GM19438 (cell line): Measurements from ENCODE around the gene C11orf86.
"Not testable (repeated sequence)": the region's sequence is repeated elsewhere in the genome, so short reads cannot be mapped to it uniquely, and the experiment has no call there.

ENCODE experiments used
- ATAC-seq: cut with Tn5 transposase; IDR thresholded peaks from one replicate; pipeline ENCODE4 v1.9.1; 2021; ENCODE audit warnings: low read depth; ENCODE audit not compliant: unreplicated experiment

Gene C11orf86, protein sequence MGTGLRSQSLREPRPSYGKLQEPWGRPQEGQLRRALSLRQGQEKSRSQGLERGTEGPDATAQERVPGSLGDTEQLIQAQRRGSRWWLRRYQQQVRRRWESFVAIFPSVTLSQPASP

GRCh38 chr11:66974724-66975404, at the start of gene C11orf86:
TSS of gene C11orf86 (plus strand) at chr11:66975304. CDS start at chr11:66975363, 59 bp downstream.
- no peak for ATAC-seq

DNA sequence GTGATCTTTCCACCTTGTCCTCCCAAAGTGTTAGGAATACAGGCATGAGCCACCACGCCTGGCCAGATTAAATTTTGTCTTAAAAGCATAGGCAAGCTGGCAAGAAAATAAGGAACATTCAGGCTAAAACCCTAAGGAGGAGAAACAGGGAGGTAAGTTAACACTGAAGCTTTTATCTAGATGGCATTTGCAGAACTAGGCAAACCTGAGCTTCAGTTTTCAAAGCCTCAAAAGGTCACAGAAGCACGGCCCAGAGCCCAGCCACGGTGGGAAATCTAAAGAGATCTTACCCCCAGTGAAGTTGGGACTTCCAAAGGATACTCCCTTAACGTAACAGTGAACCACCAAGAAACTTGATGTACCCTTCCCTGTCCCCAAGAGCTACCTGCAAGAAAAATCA, 45.4 kb upstream of the C11orf86 start:
- no peak for ATAC-seq

- no peak for ATAC-seq
These were observed 42.6 kb upstream of the C11orf86 start for GRCh38 chr11:66932543-66932942.

DNA sequence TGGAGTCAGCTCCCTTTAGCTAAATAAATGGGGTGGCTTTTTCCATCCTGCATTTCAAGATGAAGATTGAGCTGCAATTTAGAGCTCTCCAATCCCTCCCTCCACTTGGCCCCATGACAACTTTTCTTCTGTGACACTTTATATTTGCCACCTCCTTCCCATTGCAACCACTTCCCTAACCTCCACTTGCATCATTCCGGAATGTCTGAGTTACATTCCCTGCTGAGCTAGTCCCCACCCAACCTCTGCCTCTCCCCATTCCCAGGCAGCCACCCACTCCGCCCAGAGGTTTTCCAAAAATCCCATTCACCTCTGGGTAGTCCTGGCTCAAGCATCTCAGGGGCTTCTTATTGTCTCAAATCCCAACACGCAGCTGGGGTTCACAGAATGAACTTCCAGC, 41.6 kb upstream of the C11orf86 start:
- ATAC-seq = no peak

GRCh38 chr11:66934950-66935779, 39.9 kb upstream of the C11orf86 start:
- no peak for ATAC-seq

DNA sequence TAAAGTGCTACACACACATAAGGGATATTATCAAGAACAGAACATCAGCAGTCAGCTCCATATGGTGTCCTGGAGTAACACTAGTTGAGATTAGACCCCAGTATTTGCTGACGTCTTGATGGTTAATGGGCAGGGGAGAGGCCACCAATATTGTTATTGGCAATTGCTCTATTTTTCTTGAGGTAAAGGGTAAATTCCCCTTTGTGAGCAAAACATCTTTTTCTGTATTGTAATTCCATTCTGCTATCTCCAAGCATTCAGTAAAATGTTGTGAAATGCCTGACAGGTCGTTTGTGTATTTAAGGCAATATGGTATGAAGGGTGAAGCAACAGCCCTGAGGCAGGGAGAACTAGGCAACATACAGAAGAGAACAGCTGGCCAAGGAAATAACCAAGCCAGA, 38.8 kb upstream of the C11orf86 start:
- no peak for ATAC-seq

DNA sequence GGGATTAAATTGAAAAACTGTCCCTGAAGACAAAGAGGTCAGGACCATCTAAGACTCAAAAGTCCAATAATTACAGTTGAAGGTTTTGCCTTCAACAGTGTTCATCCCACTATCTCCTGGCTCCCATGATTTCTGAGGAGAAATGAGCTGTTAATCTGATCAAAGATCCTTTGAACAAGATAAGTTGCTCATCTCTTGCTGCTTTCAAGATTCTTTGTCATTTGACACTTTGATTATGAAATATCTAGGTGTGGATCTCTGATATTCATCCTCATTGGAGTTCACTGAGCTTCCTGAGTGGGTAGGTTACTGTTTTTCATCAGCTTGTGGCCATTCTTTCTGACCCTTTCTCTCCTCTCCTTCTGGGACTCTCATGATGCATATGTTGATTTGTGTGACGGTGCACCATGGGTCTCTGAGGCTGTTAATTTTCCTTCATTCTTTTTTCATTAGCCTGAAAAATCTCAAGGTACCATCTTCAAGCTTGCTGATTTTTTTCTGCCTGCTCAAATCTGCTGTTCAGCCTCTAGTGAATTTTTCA, 37.8 kb upstream of the C11orf86 start:
- no peak for ATAC-seq

GRCh38 chr11:66938582-66939135, 36.4 kb upstream of the C11orf86 start:
- no peak for ATAC-seq

GRCh38 chr11:66950112-66950535, 25.0 kb upstream of the C11orf86 start:
- ATAC-seq = no peak

DNA sequence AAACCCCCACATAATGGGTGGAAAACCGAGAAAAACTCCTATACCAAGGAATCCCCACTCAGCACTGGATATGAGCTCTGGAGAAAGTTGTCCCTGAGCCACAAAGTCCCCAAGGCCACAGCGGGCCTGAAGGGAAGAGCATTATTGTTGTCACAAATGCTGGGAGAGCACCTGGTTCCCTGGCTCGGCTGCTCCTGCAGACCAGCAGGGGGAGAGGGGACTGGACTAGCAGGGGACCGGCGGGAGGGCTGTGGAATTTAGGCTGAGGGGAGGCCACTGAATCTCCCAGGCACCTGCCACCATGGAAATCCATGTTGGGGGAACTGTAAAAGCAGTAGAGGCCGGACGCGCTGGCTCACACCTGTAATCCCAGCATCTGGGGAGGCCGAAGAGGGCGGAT, 24.0 kb upstream of the C11orf86 start:
- ATAC-seq = no peak

GRCh38 chr11:66951927-66952337, 23.2 kb upstream of the C11orf86 start:
- no peak for ATAC-seq

DNA sequence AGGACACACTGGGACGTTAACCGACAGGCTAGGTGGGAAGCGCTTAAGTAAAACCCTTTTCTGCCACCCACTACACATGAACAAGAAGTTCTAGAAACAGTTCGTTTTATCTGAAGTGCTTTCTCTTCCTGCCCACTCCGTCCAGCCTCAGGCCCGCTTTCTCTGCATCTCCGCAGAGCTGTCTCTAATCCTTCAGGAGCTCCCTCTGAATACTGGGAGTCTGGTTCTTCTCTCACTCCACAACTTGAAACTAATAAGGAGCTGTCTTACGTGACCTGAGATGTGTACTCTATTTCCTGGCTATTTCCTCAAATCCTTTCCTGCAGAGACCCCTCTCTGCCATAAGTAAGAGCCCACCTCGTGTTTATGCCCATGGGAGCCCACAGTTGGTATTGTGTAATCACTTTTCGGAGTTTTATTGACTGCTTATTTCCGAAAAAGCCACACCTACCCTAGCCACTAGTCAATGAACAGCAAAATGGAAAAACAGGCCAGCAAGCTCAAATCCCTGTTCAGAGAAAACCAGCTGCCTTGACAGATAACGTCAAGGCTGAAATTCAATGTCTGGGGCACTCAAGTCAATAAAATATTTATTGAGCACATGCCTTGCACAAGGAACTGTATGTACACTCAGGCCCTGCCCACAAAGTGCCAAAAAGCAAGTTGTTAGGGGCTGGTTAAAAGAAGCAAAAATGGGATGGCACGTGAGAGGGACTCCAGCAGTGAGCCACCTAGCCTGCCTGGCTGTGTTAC, 21.8 kb upstream of the C11orf86 start:
- ATAC-seq = no peak

- ATAC-seq = no peak
These were observed 18.3 kb upstream of the C11orf86 start for GRCh38 chr11:66956689-66957290.

GRCh38 chr11:66957971-66958231, 17.2 kb upstream of the C11orf86 start:
- peak; percentile 13 for ATAC-seq

- peak; percentile 99 for ATAC-seq
These were observed 16.7 kb upstream of the C11orf86 start, which contains the start of gene PC for GRCh38 chr11:66958232-66958955. TSS of gene PC (minus strand) at chr11:66958383. CDS start at chr11:66872159, 86,224 bp downstream.

GRCh38 chr11:66958956-66959274, 16.2 kb upstream of the C11orf86 start:
- ATAC-seq = no peak

GRCh38 chr11:66961691-66962213, 13.4 kb upstream of the C11orf86 start:
- not testable (repeated sequence) for ATAC-seq

DNA sequence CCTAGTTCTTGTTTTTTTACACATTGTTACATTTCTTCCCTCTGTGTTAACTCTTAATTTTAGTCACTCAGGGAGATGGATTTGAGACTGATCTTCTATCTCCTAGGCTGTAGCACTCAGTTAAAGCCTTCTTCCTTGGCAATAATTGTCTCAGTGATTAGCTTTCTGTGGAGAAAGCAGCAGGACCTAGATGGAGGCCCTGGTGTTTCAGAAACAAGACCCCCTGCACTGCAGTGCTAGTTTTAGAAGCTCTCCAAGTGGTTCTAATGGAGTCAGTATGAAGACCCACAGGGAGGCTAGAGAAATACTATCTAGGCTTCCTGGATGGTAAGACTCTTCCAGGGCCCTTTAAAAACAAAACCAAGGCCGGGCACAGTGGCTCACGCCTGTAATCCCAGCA, 12.9 kb upstream of the C11orf86 start:
- no peak for ATAC-seq

DNA sequence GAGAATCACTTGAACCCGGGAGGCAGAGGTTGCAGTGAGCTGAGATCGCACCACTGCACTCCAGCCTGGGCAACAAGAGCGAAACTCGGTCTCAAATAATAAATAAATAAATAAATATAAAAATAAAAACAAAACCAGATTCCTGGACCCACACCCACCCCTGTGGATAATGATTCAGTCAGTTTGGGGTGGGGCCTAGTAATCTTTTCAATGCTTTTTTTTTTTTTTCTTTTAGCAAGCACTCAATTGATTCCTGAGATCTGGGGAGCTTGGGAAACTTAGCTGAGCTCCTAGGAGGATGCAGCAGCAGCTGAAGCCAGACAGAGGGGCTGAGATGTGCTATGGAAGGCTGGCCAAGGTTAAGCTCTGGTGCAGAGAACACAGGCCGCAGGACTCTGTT, 12.3 kb upstream of the C11orf86 start:
- ATAC-seq = no peak
